GM18498 (cell line): ENCODE measurements around the gene CDKN2AIP.

Source experiments
- ATAC-seq: cut with Tn5 transposase; IDR thresholded peaks from one replicate; pipeline ENCODE4 v1.9.1; 2021; ENCODE audit warnings: mild to moderate bottlenecking, moderate library complexity; ENCODE audit not compliant: unreplicated experiment

The CDKN2AIP gene, protein sequence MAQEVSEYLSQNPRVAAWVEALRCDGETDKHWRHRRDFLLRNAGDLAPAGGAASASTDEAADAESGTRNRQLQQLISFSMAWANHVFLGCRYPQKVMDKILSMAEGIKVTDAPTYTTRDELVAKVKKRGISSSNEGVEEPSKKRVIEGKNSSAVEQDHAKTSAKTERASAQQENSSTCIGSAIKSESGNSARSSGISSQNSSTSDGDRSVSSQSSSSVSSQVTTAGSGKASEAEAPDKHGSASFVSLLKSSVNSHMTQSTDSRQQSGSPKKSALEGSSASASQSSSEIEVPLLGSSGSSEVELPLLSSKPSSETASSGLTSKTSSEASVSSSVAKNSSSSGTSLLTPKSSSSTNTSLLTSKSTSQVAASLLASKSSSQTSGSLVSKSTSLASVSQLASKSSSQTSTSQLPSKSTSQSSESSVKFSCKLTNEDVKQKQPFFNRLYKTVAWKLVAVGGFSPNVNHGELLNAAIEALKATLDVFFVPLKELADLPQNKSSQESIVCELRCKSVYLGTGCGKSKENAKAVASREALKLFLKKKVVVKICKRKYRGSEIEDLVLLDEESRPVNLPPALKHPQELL

DNA sequence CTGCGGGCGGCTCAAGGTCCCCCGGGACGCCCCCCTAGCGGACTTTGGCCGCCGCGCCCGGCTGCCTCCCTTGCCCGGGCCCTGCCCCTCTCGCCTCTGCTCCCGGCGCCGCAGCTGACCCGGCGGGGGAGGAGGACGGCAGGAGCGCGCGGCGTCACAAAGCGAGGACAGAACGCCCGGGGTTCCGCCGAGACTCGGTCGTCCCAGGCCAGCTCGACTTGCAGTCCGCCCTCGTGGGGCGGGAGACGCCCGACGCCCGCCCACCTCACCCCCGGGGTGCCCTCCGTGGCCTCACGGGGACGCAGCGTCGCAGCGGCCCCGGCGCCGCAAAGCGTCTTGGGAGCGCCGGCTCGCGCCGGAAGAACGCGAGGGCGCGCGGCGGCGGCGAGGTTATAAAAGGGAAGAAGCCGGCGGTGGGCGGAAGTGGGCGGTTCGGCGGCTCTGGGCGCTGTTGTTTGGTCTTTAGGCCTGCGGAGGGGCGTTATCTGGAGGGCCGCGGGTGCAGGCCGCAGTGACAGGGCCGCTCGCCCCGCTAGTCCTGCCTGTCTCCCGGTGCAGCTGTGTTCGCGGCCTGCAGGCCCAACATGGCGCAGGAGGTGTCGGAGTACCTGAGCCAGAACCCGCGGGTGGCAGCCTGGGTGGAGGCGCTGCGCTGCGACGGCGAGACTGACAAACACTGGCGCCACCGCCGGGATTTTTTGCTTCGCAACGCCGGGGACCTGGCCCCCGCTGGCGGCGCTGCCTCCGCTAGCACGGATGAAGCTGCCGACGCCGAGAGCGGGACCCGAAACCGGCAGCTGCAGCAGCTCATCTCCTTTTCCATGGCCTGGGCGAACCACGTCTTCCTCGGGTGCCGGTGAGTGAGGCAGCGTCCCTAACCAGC lies at the start of gene CDKN2AIP:
Gene CDKN2AIP (plus strand): TSS at position 423 of the 883 bp plus-strand sequence. CDS start 162 bp downstream, at position 585.
- peak; percentile 90 for ATAC-seq

DNA sequence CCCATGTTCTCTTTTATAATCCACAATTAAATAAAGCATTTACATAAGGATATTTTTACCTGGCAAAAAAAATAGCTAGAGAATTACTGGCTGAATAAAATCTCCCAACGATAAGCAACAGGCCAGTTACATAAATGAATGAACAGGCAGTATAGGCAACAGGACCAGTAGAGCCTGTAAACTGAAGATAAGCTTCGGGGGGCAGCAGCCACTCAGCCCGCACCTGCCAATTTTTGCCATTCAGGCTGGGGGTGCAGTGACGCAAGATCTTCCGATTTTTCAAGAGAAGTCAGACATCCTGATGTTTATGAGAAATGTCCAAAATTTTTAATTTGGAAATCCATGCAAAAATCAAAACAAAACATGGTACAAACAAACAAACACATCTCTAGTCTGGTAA lies 49.0 kb upstream of the CDKN2AIP start:
- no peak for ATAC-seq

DNA sequence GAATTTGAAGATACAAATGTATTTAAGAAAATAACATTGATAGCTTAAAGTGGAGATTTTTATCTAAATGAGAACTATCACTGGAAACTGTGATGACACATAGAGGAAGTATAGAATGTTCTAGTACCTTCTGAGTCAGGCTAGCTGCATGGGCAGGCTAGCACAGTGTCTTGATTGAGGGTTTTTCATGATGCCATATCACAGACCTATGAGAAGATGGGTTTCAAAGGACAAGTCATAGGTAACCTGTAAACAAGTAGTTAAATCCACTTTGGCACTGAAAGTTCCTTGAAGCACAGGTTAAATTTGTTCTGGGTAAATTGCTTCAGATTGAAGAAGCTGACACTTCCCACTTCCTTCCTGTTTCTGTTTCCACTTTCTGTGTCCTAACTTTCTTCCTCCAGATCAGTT lies 48.2 kb upstream of the CDKN2AIP start:
- no peak for ATAC-seq

DNA sequence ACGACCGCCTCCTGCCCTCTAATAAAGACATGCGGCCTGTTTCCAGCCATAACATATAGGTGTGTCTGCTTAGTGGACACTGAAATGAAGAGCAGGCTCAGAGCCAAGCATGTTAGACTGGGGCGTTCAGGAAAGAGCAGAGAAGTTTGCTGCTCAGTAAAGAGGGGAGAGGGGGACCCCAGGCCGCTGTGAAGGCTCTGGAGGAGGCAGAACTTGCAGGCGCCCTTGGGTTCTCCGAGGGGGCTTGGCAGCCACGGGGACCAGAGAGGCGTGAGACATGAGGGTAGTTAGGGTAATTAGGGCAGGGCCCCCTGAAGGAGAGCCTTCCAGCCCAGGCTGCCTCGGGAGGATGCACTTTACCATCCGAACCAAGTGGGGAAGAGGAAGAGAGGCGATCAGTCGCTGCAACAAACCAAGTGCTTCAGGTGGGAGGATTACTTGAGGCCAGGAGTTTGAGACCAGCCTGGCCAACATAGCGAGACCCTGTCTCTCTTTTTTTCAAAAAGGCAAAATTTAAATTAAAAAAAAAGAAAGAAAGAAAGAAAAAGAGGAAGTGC lies 46.6 kb upstream of the CDKN2AIP start:
- no peak for ATAC-seq

DNA sequence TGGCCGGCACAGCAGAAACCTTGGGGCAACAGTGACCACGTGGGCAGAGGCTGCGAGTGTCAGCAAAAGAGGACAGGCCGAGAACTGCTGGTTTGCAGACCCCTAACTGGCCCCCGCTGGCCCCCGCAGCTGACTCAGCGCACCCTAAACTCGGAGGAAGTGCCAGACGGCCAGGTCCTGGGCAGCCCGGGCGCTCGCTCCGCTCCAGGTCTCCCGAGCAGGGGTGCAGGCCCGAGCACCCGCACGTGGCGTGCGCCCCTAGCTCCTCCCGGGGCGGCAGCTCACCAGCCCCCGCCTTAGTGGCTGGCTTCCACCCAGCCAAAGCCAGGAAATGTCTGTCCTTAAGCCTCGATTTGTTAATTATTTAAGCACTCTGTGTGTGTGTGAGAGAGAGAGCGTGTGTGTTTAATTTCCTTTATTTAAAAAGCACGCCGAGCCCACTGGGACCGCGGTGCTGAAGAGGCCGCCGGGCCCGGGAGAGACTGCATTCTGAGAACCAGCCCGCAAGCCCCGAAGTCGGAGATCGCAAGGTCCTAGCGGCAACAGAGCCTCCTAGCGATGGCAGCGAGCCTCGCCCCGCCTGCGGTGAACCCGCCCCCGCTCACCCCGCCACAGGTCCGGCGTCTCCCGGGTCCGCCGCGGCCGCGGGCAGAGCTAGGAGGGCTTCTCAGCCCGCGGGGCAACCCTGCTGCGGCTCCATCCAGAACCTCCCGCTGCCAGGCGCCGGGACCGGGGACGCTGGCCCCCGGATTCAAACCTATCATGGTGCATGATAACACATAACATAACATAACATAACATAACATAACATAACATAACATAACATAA lies 45.9 kb upstream of the CDKN2AIP start:
- ATAC-seq: peak; percentile 92

DNA sequence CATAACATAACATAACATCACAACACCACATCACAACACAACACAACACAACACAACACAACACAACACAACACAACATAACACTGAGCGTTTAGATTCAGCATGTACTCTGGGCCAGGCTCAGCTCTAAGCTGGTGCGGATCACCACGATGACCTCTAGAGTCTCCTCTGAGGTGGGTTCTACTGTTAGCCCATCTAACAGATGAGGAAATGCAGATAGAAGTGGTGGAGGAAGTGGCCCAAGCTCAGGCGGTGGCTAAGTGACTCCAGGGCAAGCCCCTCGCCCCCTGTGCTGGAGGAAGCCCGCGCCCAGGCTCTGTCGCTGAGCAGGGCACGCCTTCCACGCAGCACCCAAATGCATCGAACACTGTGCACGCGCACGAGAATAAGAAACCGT lies 45.3 kb upstream of the CDKN2AIP start:
- ATAC-seq: peak; percentile 26

DNA sequence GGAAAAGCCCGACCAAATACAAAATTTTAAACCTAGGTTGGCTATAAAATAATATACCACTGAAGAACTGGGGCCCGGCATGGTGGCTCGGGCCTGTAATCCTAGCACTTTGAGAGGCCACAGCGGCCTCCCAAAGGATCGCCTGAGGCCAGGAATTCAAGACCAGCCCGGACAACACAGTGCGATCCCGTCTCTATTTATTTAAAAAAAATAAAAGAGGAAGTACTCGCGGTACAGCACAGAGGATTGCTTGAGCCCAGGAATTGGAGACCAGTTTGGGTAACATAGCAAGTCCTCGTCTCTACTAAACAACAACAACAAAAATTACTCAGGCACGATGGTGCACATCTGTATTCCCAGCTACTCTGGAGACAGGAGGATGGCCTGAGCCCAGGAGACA lies 44.8 kb upstream of the CDKN2AIP start:
- no peak for ATAC-seq

DNA sequence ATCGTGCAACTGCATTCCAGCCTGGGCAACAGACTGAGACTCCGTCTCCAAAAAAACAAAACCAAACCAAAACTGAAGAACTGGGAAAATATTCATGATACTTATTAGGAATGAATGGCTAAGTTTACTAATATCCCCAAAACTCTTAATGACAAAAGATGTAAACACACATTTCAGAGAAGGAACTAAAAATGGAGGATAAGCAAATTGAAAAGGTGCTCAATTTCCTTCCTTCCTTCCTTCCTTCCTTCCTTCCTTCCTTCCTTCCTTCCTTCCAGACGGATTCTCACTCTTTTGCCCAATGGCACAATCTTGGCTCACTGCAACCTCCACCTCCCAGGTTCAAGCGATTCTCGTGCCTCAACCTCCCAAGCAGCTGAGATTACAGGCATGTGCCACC lies 44.4 kb upstream of the CDKN2AIP start:
- no peak for ATAC-seq

DNA sequence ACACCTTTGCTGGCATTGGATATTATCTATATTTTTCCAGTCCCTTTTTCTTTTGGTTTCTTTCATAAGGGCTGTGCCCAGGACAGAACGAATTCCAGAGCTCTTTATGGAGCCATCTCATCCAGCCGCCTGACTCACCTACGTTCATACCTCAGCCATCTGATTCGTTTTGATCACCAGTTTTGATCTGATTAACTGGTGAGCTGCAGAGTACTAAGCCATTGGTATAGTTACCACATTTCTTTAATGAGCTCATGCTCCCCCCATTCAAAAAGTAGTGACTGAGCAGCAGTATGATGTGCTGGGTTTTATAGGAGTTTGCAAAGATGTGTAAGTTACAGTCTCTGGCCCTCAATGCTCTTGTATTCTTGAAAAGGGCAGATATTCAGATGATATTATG lies 43.0 kb upstream of the CDKN2AIP start:
- no peak for ATAC-seq

DNA sequence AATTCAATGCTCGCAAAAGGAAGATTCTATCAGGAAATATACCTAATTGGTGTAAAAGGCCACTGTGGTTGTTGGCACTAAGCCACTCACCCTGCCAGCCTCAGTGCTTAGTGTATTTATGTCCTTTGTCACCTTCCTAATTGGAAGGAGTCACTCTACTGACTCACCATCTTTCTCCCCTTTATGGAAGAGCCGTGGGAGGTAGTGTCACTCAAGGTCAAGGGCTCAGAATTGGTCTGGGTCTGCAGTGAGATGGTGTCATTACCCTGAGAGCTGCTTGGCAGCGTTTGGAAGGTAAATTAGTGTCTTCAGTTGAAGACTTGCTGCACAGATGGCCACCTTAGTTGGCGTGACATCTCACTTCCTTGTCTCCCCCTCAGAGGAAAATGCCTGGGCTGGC lies 41.7 kb upstream of the CDKN2AIP start:
- ATAC-seq: no peak

DNA sequence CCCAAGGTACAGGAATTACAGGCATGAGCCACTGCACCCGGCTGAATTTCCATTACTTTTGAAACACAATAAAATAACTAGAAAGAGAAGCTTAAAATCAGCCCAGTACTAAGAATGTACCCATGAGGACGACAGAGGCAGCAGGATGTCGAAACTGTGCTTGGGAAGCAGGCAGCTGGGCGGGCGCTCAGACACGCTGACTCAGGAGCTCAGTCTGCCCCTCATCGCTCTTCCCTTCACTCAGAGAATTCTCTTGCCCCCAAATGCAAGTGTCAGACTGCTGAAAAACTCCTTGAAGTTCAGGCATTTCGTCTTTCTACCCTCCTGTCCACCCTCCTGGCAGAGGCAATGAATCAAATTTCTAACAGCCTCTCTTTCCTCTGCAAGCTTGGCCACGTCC lies 41.0 kb upstream of the CDKN2AIP start:
- no peak for ATAC-seq

DNA sequence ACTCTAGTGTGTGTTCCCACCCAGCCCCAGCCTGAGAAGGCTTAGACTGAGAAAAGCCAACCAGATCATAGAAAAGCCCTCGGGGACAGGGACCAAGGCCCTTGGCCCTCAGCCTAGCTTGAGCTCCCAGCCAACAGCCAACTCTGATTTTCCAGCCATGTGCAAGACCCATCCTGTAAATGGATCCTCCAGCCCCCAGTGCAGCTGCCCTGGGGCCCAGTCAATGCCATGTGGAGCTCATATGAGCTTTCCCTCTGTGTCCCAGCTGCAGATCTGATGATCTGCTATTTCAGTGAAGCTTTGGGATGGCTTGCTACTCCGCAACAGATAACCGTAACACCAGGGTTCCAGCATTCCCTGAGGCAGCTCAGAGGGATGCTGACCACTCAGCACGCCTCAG lies 40.5 kb upstream of the CDKN2AIP start:
- ATAC-seq: no peak

DNA sequence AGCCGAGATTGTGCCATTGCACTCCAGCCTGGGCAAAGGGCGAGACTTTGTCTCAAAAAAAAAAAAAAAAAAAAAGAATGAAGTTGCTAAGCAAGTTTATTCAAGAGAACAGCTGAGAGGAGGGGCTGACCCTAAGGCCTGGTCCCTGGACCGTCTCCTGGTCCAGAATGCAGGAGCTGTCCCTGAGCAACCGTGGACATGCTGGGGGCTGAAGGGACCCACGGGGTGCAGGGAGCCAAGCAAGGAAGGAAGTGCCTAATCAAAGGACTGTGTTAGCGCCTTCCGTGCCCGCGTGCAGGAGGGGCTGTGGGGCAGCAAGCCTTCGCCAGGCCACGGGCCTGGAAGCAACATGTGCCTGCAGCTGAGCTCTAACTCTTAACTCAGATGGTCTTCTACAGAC lies 39.1 kb upstream of the CDKN2AIP start:
- ATAC-seq: no peak

DNA sequence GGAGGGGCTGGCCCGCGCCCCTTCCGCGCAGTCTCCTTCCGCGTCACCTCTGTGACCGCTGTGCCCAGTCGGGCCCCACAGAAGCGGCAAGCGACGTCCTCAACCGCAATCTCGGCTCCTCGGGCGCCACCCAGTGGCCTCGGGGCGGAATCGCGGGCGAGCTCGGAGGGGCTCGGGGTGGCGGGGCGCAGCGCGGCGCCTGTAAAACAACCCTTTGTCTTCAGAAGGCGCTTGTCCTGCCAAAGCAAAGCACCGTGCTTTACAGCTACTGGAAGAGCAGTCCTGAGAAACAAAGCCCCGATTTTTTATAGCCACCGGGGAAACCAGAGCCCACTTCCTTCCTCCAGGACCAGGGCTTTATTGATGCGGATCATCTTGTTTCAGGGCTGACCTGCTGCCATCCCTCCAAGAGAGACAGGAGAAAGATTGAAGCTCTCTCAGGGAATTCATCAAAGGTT lies 37.3 kb upstream of the CDKN2AIP start:
- peak; percentile 97 for ATAC-seq

DNA sequence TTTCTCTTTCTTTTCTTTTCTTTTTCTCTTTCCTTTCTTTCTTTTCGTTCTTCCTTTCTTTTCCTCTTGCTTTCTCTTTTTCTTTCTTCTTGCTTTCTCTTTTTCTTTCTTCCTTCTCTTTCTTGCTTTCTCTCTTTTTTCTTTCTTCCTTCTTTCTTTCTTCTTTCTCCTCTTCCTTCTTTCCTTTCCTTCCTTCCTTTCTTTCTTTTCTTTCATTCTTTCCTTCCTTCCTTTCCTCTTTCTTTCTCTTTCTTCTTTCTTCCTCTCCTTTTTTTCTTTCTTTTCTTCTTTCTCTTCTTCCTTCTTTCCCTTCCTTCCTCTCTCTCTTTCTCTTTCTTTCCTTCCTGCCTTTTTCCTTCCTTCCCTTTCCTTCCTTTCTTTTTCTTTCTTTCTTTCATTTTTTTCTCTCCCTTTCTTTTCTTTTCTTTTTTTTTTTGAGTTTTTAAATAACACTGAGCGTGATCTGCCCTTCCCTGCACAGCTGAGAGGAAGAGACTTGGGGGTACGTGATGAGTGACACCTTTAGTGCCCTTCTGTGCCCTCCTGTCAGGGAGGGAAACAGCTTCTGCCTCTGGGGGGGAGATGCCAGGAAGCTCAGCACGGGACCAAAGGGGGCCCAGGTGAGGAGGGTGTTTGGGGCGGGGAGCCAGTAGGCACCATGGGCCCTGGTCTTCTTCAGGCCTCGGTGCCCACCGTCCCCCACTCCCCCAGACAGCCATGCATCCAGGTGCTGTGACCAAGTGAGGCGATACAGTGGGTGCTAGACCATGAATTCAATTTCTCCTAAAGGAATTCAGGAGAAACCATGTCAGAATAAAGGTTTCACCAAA lies 36.6 kb upstream of the CDKN2AIP start:
- ATAC-seq: no peak

DNA sequence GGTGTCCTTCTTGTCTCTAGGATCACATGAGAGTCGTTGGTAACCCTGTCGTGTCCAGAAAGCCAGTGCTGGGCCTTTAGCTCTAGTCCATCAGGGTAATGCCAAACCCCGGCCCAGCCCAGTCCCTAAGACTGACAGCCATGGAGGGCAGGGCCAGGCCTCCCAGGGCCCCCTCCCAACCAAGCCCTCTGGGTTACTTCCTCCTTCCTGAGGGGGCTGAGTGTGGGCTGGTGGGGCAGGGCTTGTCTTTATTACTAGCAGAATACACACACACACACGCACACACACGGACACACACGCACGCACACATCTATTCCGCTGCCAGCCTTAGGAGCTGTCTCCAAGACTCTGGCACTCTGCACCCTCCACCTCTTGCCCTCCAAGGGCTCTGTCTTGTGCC lies 35.6 kb upstream of the CDKN2AIP start:
- no peak for ATAC-seq

DNA sequence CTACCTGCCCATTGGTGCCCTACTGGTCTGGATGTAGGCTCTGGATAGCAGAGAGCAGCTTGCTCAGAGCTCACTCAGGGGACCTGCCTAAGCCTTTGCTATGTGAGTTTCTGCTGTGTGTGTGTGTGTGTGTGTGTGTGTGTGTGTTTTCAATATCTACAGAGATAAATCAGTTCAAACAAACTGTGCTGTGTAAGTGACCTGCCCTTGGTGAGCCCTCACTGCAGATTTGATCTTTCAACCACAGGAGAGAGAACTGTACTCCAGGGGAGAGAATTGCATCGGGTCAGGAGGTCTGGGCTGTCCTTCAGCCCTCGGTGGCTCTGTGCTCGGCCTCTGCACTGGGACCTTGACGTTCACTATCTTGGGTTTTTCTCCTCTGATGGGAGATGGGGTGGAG lies 35.0 kb upstream of the CDKN2AIP start:
- no peak for ATAC-seq

DNA sequence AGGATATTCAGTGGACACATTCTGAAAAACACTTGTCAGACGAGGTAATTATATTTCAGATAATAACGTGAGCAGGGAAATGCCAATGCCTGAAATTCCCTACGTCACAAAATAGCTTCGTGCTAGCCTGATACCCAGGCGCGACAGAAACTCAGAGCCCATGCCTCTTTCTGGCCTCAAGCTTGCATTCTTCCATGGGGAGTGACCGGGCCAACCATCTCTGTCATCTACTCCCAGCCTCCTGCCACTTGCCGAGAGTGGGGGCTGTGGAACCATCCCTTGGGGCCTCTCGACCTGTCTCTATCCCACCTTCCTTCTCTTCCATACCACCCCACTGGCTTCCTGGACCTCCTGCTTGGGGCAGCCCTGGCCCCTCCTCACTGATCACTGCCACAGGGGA lies 34.5 kb upstream of the CDKN2AIP start:
- no peak for ATAC-seq

DNA sequence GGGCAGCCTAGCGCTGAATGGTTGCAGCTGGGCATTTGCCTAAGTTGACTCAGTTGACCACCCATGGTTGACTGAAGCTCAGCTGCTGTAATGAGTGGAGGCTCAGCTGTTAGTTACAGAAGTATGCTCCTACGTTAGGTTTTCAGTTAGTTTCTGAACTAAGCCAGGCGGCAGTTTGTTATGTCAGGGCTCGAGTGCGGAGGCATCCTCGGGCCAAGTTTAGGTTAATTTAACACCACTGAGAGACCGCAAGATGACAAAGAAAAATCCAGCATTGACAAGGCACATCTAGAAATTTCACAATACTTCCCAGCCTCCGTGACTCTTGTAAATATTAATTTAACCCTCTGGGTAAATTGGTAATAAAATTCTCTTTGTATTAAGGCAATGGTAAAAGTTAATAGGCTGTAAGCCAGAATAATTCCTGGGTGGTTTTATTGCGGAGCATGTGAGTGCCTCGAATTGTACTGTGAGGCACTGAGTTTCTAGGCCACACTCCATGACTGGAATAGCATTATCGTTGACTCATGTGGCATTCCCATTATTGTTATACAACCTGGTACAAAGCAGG lies 33.1 kb upstream of the CDKN2AIP start:
- ATAC-seq: peak; percentile 45
